Urinary bladder (tissue), 4 donors: Measurements from ENCODE around the gene NNT. TPM values are rescaled to one million over a fixed set of nuclear protein-coding genes. Genes with fewer than 3 reads are reported as not detected.
"Not testable (repeated sequence)": the region's sequence is repeated elsewhere in the genome, so short reads cannot be mapped to it uniquely, and the experiment has no call there.

Experiments used
- DNase-seq: peaks from one replicate; pipeline ENCODE4 v3.0.0-alpha.2; 2015; ENCODE audit errors: extremely low spot score
- H3K27ac ChIP-seq: one replicate; pipeline ENCODE4 v1.5.1; 2013; ENCODE audit warnings: low read depth, mild to moderate bottlenecking, moderate library complexity
- H3K36me3 ChIP-seq: one replicate; pipeline ENCODE4 v1.6.1; 2013; ENCODE audit warnings: mild to moderate bottlenecking, moderate library complexity; ENCODE audit not compliant: insufficient read depth
- H3K4me1 ChIP-seq: one replicate; pipeline ENCODE4 v1.6.1; 2013; ENCODE audit warnings: mild to moderate bottlenecking, moderate library complexity; ENCODE audit not compliant: insufficient read depth
- H3K4me3 ChIP-seq: one replicate; pipeline ENCODE4 v1.5.1; 2013; ENCODE audit warnings: low read depth, low read length
- WGBS: extraction: QIAGEN DNeasy Blood & Tissue Kit; methylation state at CpG from one replicate; pipeline ENCODE4 v1.1.7; 2013; 5-methylcytosine and 5-hydroxymethylcytosine counted together
- polyA plus RNA-seq: library from polyadenylated mRNA; stranded (reverse); fragments of 200-250 nt; gene quantifications from one replicate; pipeline ENCODE4 v1.2.3, GENCODE V29; 2013
- total RNA-seq: library from RNA; depleted of rRNA; stranded (reverse); fragments of >200 nt; gene quantifications from one replicate; pipeline ENCODE4 v1.2.3, GENCODE V29; 2014
- donor health status: healthy with polysubstance abuse.
- donor health status: healthy.

NNT gene
- 118 TPM for total RNA-seq
- polyA plus RNA-seq = 34.6 TPM

DNA sequence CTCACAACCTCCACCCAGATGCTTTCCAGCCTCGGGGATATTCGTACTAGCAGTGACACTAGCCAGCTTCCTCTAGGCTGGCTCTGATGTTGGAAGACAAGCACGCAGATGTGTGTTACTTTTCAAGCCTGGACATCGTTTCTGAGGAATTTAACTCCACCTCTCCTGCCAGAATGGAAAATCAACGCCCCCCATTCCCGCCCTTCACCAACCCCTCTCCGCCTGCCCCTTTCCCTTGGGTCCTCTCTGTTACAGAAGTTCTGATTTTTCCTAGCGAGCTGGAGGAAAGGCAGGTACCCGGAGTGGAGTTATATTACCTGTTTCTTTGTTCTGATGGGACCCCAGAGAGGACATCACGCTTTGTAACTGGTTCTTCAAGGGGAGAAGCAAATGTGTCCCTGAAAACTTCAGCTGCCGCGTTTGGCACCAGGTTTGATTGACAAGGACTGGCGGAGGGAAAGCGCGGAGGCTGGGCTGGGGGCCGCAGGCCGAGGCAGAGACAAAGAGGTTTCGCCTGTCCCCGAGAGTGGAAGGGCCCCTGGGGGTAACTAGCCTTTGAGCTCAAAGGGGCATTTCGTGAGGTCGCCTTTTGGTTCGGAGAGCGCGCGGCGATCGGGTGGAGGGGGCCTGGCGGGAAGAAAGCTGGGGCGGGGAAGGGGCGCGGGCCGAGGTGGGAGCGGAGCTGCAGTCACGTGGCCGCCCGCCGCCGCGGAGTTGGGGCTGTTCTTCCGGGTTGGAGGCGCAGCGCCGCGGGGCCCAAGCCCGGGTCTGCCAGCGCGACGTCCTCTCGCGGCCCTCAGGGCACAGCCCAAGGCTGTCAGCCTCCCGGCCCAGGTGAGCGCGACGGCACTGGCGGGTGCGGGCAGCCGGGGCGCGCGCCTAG is at the start of gene NNT:
TSS of gene NNT (plus strand) at position 720 of the 883 bp plus-strand sequence. CDS start 6,016 bp downstream, outside the sequence.
- peak; percentile 32 for DNase-seq
- WGBS = under 1% methylated on average over 60 of the region's 60 CpGs
- peak within 1 kb of the TSS; percentile 72 for H3K27ac ChIP-seq
- peak within 1 kb of the TSS; percentile 89 for H3K4me3 ChIP-seq
- H3K4me1 ChIP-seq = no peaks in the 10 kb centered on the region
- no peaks in the 10 kb centered on the region for H3K36me3 ChIP-seq

DNA sequence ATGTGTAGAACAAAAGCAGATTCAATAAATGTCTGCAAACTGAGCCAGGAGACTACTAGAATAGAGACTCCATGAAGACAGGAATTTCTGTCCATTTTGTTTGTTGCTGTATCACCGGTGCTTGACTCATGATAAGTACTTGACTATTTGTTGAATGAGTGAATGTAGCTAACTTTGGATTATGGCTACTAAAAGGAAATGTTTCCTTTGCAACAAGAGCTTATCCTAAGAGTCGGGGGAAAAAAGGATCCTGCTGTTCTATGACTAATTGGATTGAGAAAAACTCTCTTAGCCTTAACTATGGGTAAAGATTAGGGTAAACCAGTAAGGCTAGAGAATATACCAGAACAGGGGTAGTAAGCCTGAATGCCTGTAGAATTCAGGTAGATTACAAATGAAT is 49.6 kb upstream of the NNT start:
- WGBS = 87% methylated on average over 2 of the region's 2 CpGs

DNA sequence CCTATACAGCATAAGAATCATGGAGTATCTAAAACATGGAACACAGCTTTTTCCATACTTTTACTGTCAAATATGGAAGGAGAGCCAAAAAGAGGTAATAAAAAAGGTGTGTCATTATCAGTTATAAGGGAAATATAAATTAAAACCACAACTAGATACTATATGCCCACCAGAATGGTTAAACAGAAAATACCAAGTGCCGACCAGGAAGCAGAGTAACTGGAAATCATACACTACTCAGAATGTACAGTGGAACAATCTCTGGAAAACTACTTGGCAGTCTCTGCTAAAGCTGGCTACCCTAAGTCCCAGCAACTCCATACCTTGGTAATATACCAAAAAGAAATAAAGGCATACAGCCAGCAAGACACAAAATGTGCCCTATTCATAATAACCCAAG is 48.5 kb upstream of the NNT start:
- H3K27ac ChIP-seq = no peak overlapping the region
- DNase-seq = no peak
- H3K4me1 ChIP-seq = no peaks in the 10 kb centered on the region
- 86% methylated on average over 1 of the region's 1 CpG for WGBS
- H3K4me3 ChIP-seq = no peak overlapping the region
- no peaks in the 10 kb centered on the region for H3K36me3 ChIP-seq

More for the DNA sequence above, 49.6 kb upstream of the NNT start:
- no peak for DNase-seq
- H3K27ac ChIP-seq = no peak overlapping the region
- no peaks in the 10 kb centered on the region for H3K4me1 ChIP-seq
- peaks cover under 1% of the 10 kb centered on the region for H3K36me3 ChIP-seq
- no peak overlapping the region for H3K4me3 ChIP-seq

DNA sequence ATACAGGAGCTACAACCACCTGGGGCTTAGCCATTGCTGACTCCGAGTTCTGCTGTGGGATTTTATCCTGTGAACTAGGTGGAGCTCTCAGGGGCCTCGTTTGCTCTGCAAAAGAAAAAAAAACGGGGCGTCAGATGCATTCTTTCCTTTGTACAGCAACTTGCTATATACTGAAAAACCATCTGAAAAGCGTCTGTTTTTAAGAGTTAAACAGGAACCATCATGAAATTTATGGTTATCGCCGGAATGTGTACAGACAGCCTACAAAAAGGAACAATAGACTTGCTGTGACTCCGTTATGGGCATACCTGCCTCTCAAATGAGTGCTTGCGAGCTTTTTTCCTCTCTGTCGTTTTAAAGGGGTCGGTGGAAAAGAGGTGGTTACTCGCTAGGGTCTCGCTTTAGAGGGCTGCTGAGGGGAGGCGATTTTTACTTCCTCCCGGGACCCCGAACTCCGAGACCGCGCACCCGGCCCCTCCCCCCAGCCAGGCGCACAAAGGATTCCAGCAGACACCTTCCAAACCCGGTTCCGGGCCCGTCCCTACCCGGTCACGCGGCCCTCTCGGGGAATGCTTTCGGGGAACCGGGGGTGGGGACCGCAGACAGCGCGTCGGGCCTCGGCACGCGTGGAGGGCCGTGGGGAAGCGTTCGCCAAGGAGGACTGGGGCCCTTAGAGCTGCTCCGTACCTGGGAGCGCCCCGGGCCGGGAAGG is 46.9 kb upstream of the NNT start:
- H3K36me3 ChIP-seq = no peaks in the 10 kb centered on the region
- peak; percentile 21 for DNase-seq
- under 1% methylated on average over 44 of the region's 44 CpGs for WGBS
- peak overlapping the region; percentile 96 for H3K27ac ChIP-seq
- H3K4me3 ChIP-seq = peak overlapping the region; percentile 91
- H3K4me1 ChIP-seq = no peaks in the 10 kb centered on the region

DNA sequence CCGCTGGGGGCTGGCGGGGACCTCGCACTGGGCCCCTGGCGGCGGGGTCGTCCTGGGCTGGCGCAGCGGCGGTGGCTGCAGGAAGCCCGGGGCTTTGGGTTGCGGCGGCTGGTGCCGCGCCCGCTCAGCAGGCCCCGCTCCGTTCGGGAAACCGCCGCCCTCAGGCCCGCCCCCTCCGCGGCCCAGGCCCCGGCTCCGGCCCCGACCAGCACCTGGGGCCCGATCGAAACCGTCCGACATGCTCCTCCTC is 46.4 kb upstream of the NNT start:
- Histone ChIP-seq H3K4me3 (peak overlapping the region; percentile 91), H3K27ac (peak overlapping the region; percentile 96)
- not testable (repeated sequence) for H3K4me1 ChIP-seq, DNase-seq, H3K36me3 ChIP-seq
- under 1% methylated on average over 30 of the region's 30 CpGs for WGBS

DNA sequence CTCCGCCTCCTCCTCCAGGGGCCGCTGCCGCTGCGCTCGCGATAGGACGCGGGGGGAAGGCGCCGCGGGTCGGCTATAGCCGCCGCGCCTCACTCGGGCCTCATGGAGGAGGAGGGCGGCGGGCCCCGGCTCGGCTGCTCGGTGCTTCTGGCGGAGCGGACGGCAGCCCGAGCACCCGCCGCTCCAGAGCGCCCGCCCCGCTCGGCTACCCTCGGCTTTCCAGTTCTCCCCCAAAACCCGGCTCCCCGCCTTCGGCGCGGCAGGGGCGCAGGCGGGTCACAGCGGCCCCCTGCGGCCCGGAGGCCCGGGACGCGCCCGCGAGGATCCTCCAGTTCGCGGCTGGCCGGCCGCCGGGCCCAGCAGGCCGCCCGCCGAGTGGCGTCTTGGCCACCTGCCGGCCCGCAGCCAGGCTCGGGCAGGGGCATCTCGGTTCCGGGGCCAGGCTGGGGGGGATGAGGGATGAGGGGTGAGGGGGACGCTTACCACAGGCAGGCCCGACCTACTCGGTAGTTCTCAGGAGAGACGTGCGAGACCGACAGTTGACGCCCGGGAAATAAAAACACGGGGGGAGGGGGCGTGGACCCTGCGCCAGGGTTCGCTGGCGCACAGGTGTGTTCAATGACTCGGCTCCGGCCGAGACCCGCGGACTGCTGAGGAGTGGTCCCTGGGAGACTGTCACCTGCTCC is 46.0 kb upstream of the NNT start, which contains the start of gene PAIP1:
TSS of gene PAIP1 (minus strand) at position 221 of the 686 bp plus-strand sequence. CDS start 231 bp downstream, outside the sequence.
- peak; percentile 64 for DNase-seq
- Histone ChIP-seq H3K4me1 (no peaks in the 10 kb centered on the region), H3K36me3 (no peaks in the 10 kb centered on the region), H3K27ac (peak within 1 kb of the TSS; percentile 96), H3K4me3 (peak within 1 kb of the TSS; percentile 91)
- under 1% methylated on average over 79 of the region's 79 CpGs for WGBS

DNA sequence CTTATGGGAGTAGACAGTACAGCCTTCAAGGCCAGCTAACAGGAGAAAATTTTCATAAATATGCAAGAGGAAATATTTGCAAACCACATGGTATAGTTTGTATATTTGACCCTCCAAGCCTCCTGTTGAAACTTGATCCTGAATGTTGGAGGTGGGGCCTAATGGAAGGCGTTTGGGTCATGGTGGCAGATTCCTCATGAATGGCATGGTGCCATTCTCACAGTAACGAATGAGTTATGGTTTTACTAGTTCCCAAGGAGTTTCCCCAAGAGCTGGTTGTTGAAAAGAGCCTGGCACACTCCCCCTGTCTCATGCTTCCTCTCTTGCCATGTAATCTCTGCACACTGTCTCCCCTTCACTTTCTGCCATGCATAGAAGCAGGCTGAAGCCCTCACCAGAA is 42.9 kb upstream of the NNT start:
- Histone ChIP-seq H3K4me1 (no peaks in the 10 kb centered on the region), H3K4me3 (no peak overlapping the region), H3K36me3 (no peaks in the 10 kb centered on the region), H3K27ac (no peak overlapping the region)
- no peak for DNase-seq
- 26% methylated on average over 2 of the region's 2 CpGs for WGBS

DNA sequence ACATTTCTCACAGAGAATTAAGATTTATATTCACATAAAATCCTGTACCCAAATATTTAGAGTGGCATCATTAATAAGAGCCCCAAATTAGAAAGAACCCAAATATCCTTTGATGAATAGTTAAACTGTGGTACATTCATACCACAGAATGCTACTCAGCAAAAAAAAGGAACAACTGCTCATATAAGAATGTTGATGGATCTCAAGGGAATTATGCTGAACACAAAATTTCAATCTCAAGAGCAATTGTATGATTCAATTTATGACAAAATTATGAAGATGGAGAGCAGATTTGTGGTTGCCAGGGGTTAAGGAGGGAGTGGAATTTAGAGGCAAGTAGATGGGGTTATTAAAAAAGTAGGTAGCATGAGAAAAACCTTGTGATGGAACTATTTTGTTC is 41.6 kb upstream of the NNT start:
- no peaks in the 10 kb centered on the region for H3K36me3 ChIP-seq
- H3K4me3 ChIP-seq = no peak overlapping the region
- DNase-seq = no peak
- no peak overlapping the region for H3K27ac ChIP-seq
- H3K4me1 ChIP-seq = no peaks in the 10 kb centered on the region

DNA sequence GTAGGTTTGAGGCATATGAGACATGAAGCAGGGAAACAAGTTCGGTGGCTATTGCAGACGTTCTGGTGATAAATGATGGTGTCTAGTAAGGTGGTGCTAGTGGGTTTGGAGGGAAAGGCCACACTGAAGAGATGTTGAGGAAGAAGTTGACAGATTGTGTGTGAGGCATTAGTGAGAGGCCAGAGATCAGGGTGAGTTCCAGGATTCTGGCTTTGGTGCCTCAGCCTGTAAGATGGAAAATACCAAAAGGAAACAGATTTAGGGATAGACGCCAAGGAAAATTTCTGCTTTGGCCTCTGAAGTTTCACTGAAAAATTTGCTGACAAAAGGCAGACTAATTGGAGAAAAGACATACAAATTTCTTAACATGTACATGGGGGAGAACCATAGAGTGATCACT is 39.7 kb upstream of the NNT start:
- no peak overlapping the region for H3K4me3 ChIP-seq
- 39% methylated on average over 3 of the region's 3 CpGs for WGBS
- H3K4me1 ChIP-seq = no peaks in the 10 kb centered on the region
- H3K27ac ChIP-seq = no peak overlapping the region
- no peak for DNase-seq
- no peaks in the 10 kb centered on the region for H3K36me3 ChIP-seq

DNA sequence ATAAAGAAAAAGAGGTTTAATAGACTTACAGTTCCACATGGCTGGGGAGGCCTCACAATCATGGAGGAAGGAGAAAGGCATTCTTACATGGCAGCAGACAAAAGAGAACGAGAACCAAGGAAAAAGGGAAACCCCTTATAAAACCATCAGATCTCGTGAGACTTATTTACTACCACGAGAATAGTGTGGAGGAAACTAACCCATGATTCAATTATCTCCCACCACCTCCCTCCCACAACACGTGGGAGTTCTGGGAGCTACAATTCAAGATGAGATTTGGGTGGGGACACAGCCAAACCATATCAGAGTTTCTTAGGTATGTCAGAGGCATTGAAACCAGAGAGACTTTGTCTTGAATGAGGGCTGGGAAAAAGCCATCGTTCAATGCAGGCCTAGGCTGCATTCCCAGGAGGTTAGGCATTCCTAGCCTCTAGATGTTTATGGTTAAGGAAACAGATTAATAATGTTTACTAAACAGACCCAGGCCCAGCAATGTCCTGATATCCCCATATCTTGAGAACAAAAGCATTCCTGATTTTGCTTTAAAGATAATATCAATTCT is 38.6 kb upstream of the NNT start:
- Histone ChIP-seq H3K4me1 (no peaks in the 10 kb centered on the region), H3K36me3 (no peaks in the 10 kb centered on the region), H3K4me3 (no peak overlapping the region), H3K27ac (no peak overlapping the region)
- 56% methylated on average over 5 of the region's 5 CpGs for WGBS
- no peak for DNase-seq

DNA sequence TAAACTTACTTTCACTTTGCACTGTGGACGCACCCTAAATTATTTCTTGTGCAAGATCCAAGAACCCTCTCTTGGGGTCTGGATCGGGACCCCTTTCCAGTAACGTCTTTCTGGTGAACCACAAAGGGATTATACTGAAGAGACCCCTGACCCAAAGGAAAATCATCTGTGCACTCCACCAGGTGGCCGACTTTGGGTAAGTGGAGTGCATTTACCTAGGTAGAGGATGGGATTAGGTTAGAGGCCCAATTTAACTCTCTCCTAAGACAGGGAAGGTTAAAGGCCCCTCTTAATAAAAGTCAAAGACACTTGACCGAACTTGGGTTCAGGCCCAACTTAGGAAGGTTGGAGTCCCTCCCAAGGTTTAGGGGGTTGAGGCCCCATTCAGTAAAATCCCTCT is 37.9 kb upstream of the NNT start:
- H3K4me3 ChIP-seq = no peak overlapping the region
- WGBS = 87% methylated on average over 5 of the region's 5 CpGs
- no peaks in the 10 kb centered on the region for H3K36me3 ChIP-seq
- no peak for DNase-seq
- H3K27ac ChIP-seq = no peak overlapping the region
- H3K4me1 ChIP-seq = no peaks in the 10 kb centered on the region

DNA sequence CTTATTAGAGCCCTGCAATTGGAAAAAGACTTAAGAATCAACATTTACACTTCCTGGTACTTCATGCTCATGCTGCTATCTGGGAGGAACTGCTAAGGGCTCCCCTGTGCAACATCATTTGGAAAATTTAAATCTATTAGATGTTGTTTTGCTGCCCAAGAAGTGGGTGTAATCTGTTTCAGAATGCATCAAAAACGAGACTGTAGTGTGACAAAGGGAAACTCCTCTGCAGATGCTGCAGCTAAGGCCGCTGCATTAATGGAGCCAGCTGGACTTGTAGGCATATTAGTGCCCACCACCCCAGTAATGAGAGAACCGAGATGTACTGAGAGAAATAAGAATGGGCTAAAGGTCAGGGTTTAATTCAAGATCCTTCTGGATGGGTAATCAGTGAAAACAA is 35.0 kb upstream of the NNT start:
- Histone ChIP-seq H3K36me3 (no peaks in the 10 kb centered on the region), H3K4me1 (no peaks in the 10 kb centered on the region), H3K4me3 (no peak overlapping the region), H3K27ac (no peak overlapping the region)
- 86% methylated on average over 3 of the region's 3 CpGs for whole genome bisulfite sequencing
- DNase-seq = no peak

DNA sequence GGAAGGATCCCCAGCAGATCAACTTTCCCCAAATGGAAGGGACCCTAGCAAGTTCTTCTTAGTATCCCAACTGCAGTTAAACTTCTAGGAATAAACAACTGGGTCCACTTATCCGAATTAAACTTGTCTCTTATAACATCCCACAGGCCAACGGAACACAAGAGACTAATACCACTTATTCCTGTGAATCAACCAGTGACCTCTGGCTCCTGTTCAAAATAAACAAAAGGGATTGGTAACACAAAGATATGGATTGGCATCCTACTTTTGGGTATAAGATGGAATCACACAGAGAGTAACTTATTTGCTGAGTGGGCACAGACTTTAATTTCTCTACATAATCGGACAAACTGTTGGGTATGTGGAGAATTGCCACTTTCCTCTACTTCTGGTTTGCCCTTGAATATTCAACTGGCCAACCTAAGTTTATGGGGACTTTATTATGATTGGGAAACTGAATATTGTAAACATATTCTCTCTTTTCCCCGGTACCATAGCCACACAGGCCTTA is 33.7 kb upstream of the NNT start:
- H3K4me1 ChIP-seq = no peaks in the 10 kb centered on the region
- H3K4me3 ChIP-seq = no peak overlapping the region
- no peak overlapping the region for H3K27ac ChIP-seq
- DNase-seq = no peak
- 69% methylated on average over 4 of the region's 4 CpGs for WGBS
- no peaks in the 10 kb centered on the region for H3K36me3 ChIP-seq
